Left forelimb (tissue), 1 donor: Measurements from ENCODE around the gene SPDYE4.

Experiments
- DNase-seq: peaks from one replicate; pipeline ENCODE4 v3.0.0-alpha.2; 2018; ENCODE audit warnings: low spot score

The SPDYE4 gene

DNA sequence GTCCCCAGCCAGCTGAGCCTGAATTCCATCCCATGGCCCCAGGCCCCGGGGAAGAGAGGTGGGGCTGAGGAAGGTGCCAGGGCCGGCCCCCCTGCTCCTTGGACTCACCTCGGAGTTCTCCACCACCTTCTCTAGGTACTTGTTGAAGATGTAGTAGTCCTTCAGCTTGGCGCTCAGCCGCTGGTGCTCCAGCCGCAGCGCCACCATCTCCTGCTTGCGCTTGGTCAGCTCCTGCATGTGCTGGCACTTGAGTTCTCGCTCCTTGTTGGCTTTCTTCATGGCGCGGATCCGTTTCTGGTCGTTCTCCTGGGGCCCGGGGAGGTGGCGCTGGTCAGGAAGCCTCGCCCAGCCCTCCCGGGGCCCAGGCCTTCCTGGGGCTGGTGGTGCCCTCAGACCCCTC, 17.0 kb downstream of the SPDYE4 start:
- DNase-seq: no peak

DNA sequence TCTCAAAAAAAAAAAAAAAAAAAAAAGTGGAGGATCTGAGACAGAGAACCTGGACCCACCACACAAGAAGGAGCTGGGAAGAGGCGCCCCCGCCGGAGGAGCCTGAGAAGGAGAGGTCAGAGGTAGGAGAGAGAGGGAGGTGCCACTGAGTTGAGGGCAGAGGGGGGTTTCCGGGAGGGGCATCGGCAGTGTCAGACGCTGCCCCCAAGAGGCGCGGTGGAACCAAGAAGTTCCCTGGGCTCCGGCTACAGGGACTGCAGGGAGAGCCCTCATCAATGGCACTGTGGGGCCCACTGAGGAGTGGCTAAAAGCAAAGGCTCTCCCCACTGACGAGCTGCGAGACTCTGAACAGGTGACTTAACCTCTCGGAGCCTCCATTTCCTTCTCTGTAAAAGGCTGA, 17.9 kb downstream of the SPDYE4 start:
- no peak for DNase-seq

GRCh38 chr17:8739097-8739496, 19.2 kb downstream of the SPDYE4 start:
- DNase-seq: no peak

DNA sequence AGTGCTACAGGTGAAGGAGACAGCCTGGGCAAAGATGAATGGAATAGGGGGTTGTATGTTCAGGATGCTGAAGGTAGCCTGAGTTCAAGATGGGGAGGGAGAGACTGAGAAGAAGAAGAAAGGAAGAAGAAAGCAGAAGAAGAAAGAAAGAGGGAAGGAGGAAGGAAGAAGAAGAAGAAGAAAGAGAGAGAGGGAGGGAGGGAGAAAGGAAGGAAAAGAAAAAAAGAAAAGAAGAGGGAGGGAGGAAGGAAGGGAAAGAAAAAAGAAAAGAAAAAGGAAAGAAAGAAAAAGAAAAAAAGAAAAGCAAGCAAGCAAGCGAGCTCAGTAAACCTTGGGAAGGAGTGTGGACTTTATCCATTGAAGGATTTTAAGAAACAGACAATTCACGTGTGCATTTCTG, 21.6 kb downstream of the SPDYE4 start:
- DNase-seq: no peak

GRCh38 chr17:8736362-8736761, 22.0 kb downstream of the SPDYE4 start:
- DNase-seq: peak; percentile 37

- DNase-seq: peak; percentile 52
Observed at GRCh38 chr17:8735336-8735939, 22.9 kb downstream of the SPDYE4 start.

DNA sequence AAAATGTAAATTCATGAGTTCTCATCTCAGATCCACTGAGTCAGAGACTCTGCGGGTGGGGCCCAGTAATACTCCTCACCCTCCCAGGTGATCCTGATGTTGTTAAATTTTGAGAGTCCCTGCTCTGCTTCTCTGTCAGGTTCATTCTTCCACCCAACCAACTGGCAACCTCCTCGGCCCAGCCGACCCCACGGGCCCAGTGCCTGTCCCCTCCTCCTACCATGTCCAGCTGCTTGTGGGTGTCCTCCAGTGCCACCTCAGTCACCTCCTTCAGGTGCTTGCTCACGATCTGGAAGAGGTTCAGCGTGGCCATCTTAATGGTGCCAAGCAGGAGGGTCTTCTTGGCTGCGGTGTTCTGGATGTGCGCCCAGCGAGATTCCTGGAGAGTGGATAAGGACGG, 23.5 kb downstream of the SPDYE4 start:
- no peak for DNase-seq

DNA sequence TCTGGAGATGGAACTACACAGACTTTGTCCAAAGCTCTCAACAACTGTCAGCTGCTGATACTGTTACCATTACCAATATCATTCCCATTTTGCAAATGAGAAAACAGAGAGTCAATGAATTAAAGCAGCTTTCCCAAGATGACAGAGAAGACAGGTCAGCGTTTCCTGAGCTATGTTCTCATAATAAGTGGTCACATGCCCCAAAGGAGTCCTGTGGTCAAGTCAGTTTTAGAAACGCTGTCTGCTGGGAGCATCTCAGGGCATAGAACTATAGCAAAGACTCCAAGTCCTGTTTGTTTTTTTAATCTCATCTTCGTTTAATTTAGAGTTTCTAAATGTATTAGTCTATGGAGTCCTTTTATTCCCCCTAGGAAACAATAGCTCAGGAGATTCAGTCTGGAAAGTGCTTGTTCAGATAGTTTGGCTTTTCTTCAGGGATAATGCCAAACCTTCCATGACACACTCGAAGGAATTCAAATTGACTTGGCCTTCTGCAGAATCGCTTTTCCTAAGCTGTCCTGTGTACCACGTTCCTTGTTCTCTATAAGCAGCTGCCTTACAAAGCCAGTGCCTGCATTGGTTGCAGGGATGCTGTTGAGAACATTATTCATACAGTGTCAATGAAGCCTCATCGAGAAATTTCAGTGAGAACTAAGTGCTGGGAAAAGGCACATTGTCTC, 25.8 kb downstream of the SPDYE4 start:
- DNase-seq: peak; percentile 26

DNA sequence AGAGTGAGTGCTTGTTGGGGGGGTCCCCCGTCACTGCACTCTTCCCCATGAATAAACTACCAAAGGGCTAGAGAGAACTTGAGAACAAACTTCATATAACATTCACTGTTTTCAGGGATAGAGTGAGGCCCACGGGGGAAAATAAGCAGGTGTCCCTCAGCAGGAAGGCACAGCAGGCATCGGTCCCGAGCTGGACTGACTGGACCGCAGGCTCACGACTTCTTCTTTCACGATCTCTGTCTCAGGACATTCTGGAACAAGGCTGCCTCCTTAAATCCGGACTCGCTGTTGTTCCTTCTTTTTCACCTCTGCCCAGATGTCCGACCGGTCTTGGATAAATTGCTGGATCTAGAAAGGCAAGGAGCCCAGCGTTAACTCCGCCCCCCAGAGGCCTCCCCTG, 28.5 kb downstream of the SPDYE4 start:
- peak; percentile 31 for DNase-seq

GRCh38 chr17:8729421-8729820, 28.9 kb downstream of the SPDYE4 start:
- DNase-seq: no peak

DNA sequence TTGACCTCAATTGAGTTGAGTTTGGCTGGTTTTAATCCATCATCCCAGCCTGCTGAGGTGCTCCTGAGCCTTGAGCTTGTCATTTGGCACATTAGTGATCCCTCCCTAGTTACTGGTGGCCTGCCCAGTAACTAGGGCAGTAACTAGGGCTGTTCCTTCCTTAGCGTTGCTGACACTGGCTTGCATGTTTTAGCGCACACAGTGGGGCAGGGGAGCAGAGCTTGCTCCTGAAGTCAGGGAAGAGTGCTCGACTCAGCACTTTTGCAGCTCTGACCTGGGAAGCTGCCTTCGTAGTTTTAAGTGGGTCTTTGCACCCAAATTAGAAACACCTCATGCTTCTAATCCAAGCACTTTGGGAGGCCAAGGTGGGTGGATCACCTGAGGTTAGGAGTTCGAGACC, 29.4 kb downstream of the SPDYE4 start:
- DNase-seq: no peak

DNA sequence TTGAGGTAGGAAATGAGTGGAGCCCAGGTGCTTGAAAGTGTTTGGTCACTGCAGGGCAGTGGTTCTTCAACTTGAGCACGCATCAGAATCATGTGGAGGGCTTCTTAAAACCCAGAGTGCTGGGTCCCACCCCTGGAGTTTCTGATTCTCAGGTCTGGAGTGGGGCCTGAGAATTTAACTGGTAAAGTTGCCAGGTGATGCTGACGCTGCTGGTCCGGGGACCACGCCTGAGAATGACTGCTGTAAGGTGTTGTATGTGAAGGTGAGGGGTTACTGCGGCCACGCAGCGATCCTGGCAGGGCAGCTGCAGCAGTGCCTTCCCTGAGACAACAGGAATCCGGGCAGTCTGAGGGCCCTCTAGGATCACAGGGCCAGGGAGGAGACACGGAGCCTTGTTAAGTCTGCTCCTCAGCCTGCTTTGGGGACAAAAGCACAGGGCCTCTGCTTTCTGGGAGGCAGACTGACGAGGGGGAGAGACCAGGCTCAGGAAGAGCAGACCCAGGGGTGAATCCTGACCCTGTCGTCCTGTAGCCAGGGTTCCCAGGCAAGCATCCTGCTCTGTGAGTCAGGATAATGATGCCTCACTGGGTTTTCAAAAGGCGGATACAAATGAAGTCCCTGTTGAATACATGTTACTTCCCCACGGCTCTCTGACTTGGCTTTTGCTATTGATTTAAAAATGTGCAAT, 30.0 kb downstream of the SPDYE4 start:
- DNase-seq: no peak

GRCh38 chr17:8726941-8727555, 31.3 kb downstream of the SPDYE4 start:
- no peak for DNase-seq

DNA sequence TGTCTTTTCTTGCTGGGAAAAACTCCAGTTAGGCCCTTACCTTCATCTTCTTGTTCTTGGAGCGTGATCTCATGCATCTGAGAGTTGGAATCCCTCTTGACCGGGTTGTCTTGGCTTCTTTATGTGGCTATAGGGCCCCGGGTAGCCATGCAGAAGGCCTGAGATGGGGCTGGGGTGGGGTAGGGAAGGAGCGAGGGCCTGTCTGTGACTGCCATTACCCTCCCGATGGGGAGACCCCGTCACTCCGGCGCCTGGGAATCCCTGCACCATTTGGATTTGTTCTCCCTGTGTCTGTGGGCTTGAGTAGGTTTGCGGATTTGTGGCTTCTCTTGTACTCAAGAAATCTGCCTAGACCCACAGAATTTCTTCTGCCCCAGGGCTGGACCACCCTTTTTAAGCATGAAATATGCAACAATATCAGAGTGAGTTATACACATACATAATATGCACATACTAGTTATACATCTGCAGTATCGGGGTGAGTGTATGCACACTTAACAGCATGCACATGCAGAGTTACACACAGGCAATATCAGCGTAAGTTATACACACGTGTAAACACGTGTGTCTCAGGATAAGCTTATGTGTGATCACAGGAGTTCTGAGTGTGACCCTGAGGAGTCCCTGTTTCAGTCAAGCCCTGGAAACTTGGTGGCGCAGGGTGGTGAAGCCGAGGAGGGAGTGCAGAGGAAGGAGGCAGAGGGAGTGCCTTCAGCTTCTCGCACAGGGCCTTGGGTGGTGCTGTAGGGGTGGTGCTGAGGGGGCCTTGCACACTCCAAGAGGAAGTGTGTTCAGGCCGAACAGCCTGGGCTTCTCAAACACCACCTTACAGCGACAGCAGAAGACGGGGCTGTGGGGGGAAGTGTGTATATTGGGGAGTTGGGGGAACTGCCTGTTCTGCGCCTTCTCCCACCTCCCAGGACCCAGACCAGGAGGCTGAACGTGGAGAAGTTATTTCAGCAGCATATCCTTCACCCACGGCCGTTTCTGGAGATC, 32.2 kb downstream of the SPDYE4 start:
- no peak for DNase-seq

DNA sequence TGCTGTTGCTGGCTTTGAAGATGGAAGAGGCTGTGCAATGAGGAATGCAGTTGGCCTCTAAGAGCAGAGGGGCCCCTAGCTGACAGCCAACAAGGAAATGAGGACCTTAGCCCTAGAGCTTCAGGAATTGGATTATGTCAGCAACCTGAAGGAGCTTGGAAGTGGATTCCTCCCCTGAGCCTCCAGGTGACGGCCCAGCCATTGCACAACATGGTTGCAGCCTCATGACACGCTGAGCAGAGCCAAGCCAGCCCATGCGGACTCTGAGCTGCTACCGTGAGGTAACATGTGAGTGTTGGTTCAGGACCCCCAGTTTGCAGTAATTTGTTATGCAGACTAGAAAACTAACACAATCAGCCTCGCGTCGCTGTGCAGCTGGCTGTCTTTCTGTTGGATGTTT, 33.9 kb downstream of the SPDYE4 start:
- DNase-seq: no peak

DNA sequence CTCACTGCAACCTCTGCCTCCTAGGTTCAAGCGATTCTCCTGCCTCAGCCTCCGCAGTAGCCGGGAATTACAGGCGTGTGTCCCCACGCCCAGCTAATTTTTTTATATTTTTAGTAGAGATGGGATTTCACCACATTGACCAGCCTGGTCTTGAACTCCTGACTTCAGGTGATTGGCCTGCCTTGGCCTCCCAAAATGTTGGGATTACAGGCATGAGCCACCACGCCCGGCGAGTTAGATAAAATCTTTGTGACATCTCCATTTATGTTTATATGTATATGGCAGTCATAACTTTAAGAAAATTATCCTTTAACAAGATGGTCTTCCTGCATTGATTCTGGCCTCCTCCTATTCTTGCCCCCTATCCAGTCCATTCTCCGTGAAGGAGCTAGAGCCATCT, 37.8 kb downstream of the SPDYE4 start:
- DNase-seq: no peak

DNA sequence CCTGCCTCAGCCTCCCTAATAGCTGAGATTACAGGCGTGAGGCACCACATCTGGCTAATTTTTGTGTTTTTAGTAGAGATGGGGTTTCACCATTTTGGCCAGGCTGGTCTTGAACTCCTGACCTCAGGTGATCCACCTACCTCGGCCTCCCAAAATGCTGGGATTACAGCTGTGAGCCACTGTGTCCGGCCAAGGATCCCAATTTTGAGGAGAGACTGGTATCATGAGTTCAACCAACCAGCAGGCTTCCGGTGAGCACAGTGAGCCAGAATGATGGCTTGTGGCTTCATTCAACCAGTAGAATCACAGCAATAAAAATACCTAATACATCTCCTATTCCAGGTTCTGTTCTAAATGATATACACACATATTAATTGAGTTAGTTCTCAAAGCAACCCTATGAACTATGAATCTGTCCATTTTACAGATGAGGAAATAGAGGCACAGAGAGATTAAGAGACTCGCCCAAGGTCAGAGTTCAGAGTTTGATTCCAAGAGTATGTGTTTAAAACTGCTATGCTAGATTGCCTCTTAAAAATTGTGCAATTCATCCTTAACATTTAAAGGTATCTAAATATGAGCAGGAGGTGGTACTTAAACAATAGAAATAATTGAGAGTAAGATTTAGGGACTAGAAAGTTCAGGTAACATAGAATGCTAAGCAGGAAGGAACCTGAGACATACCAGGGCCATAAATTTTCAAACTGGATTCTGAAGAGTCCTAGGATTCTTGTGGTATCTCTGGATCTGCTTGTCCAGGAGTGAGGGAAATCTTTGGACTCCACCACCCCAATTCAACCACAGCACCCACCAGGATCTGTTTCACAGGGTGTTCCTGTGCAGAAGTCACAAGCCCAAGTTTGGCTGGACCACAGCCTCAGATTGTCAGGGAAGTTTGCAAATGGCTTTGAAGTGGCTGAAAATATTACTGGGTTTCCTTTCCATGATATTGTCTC, 38.8 kb downstream of the SPDYE4 start:
- no peak for DNase-seq

DNA sequence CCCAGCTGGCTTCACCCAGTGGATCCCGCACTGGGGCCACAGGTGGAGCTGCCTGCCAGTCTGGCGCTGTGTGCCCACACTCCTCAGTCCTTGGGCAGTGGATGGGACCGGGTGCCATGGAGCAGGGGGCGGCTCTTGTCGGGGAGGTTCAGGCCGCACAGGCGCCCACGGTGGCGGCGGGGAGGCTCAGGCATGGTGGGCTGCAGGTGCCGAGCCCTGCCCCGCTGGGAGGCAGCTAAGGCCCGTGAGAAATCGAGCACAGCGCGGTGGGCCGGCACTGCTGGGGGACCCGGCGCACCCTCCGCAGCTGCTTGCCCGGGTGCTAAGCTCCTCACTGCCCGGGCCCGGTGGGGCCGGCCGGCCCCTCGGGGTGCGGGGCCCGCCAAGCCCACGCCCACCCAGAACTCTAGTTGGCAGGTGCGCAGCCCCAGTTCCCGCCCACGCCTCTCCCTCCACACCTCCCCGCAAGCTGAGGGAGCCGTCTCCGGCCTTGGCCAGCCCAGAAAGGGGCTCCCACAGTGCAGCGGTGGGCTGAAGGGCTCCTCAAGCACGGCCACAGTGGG, 40.3 kb downstream of the SPDYE4 start:
- DNase-seq: no peak

GRCh38 chr17:8713878-8714277, 44.5 kb downstream of the SPDYE4 start:
- DNase-seq: no peak

DNA sequence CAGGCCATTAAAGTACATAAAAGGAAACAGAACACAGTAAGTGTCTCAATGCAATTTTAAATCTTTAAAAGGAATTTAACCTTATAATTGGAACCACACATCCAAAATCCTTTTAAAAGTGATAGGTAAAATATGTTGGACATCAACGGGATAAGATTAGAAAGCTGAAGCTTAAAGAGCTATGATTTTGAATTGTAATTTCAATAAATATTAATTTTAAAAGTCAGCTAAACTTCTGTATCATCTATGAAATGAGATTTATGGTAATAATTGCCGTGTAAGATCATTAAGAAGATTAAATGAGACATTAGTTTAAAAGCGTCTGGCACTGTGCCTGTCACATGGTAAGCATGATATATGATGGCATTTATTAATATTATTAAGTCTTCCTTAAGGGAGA, 45.0 kb downstream of the SPDYE4 start:
- DNase-seq: no peak
